Measurements from ENCODE around the gene PELI2.

Gene PELI2

GRCh38 chr14:56210571-56210970 is 92.4 kb downstream of the PELI2 start:
- no peak for DNase-seq

DNA sequence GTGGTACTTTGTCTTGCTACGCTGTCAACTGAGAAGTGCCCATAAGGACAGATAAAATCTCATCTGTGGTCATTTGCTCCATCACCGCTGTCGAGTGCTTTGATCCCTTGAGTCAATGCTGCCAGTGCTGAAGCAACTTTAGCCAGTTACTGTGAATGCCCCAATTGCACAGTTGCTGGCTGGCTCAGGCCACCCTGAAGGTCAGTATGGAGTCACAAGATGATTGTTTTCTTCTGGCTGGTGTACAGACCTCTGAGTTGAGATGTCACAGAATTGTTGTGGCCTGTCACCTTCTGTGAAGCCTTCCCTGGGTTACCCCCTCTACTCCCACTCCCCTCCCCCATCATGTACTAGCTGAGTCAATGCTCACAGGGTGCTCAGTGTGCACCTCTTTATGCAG is 92.9 kb downstream of the PELI2 start:
- no peak for DNase-seq

- no peak for DNase-seq
Measured at GRCh38 chr14:56211844-56212243, 93.6 kb downstream of the PELI2 start.

GRCh38 chr14:56212521-56212920 is 94.3 kb downstream of the PELI2 start:
- no peak for DNase-seq

DNA sequence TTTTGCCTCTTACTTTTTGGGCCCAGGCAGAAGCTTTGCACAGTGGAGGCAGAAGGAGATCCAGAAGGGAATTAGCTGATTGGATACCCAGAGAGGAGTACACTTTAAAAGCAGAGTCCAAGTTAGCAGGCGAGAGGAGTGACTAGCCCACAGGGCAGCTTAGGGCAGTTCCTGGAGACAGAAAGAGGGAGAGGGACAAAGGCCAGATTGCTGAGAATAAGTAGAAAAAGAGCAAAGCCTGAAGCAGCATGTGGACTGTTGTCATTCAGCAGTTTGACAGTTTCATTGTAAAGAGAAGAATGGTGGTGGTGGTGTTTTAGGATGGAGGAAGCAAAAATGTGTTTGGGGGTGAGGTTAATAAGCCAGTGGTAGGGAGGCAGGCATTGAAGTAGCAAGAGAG is 95.1 kb downstream of the PELI2 start:
- DNase-seq, result no peak

GRCh38 chr14:56215180-56215579 is 97.0 kb downstream of the PELI2 start:
- no peak for DNase-seq

DNA sequence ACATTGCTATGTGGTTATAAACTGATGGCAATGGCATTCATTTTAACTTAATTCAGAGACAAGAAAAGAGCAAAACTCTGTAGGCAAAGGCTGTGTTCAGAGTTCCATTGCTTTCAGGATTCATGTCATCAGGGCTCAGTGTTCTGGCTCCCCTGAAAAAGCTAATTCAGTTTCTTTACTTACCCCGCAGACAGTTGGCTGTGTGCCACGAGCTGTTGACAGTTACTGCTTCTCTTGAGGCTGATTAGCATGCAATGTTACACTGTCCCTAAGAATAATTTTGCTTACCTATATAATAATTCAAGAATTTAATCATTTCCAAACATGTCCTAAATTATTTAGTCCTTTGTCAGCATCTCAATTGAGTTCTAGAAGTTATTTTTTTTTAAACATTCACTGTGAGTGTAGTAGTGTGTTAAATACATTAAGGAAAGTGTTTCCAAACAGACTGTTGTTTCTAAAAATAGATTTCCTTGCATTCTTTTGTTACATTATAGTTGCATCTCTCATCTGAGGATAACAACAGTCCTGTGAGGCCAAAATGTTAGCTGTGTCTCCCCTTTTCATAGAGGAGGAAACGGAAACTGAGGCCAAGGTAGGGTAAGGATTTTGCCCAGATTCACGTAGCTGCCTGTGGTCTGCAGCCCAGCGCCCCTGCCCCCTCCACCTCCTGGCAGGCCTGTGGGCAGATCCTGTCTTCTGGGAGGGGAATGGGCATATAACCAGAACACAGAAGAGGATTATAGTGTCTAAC is 98.6 kb downstream of the PELI2 start:
- no peak for DNase-seq

- no peak for DNase-seq
Measured at GRCh38 chr14:56217380-56218045, 99.3 kb downstream of the PELI2 start.

- no peak for DNase-seq
Measured at GRCh38 chr14:56219666-56220413, 101.6 kb downstream of the PELI2 start.

- no peak for DNase-seq
Measured at GRCh38 chr14:56221382-56222128, 103.3 kb downstream of the PELI2 start.

DNA sequence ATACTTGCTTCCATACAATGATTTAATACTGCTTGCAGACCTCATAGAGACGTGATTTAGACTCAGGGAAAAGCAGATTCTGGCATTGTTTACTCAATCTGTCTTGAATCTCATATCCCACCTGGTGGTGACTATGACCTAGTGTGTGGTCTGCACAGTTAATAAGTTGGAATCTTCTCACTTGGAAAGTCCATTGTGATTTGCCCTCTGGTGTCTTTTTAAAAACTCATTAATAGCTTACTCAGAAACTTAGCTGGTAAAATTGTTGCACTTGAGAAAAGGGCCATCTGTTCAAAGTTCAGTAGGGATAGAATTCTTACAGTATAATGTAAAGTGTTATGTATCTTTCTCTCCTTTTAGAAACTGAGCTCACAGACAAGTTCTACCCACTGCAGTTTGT is 106.0 kb downstream of the PELI2 start:
- DNase-seq, result no peak

DNA sequence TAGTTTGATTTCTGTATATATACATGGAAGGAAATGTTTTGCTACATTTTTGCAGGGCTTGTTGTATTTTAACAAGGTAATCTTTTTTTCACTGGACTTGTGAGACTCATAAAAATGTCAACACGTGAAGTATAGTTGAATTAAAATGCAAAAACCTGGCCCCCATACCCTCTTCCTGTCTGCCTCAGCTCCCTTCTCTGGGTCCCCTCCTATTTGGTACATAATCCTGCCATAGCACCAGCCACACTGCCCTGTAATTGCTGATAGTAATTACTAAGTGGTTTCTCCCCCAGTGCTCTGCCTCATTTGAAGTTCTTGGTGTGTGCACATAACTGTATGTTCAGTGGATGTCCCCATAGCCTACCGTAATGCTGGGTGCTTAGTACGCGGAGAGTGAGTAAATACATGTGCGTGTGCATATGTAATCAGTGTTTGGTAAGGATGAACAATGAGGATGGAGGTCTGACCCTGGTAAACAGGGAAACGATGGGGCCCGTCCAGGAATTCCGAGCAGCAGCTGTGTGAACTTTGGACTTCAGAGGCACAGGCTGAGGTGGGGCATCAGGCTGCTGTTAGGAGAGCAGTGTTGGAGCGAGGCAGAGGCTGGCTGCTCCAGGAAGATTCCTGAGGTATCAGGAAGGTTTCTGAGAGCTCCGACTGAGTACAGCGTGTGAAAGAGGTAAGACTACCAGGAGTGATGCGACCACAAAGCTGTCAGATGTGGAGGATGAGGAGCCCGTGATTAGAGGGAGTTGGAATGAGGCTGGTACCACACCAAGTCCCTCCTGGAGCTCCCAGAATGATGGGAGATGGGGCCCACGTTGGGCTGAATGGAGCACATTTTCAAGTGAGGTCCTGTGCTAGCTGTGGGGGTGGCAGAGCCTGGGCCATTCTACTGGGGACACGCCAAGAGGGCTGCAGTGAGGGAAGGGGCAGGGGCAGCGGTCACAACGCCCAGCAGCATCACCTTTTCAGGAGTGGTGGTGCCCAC is 106.8 kb downstream of the PELI2 start:
- no peak for DNase-seq

DNA sequence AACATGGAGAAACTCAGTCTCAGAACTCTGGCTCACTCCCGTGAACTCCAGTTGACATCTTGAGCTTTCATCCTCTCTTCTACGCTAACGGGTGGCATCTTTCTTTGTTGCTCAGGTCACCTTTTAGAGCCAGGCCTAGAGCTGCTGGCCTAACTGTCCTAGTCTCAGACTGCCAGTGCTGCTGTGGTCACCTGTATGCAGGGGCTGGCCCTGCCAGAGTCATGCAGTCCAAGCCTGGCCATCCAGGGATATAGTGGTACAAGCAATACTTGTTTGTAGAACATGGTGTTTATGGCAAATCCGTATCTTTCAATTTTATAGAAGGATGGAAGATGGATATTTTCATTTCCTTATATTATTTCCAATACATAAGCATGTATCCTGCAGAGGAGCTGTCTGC is 117.2 kb downstream of the PELI2 start:
- no peak for DNase-seq

DNA sequence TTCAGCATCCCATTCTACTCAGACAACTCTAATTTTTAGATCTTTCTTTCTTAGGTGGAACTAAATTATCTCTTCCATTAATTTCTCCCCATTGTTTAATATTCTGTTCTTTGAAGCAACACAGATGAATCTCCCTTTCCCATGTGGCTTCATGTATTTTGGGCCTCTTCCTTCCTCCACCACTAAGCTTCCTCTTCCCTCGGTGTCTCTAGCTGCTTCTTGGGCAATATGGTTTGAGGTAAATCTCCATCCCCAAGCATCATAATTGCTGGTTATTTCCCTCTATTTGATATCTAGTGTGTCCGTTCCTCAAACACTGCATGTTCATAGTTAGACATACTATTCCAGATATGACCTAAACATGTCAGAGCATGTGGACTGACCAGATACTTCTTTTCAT is 119.2 kb downstream of the PELI2 start:
- no peak for DNase-seq

- no peak for DNase-seq
Measured at GRCh38 chr14:56241461-56241860, 123.2 kb downstream of the PELI2 start.

DNA sequence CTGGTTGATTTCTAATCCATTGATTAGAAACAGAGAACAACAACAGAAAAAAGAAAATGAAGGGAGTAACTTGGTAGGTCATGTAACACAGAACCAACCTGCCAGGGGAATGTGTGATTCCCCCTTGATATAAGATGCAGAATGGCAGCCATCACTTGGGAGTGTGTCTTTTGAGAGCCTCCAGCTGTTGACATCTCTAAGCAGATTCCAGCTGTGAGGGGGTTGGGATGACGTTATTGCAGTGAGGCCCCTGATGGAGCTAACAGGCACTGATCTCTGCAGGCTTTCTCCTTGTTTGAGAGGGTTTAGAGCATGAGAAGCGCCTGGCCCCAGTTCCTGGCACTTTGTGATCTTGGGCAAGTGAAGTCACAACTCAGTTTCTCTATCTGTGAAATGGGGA is 124.9 kb downstream of the PELI2 start:
- DNase-seq, result no peak

- DNase-seq, result no peak
Measured at GRCh38 chr14:56244138-56244789, 126.1 kb downstream of the PELI2 start.

- DNase-seq, result no peak
Measured at GRCh38 chr14:56247495-56248200, 129.4 kb downstream of the PELI2 start.

- no peak for DNase-seq
Measured at GRCh38 chr14:56248442-56248841, 130.2 kb downstream of the PELI2 start.

- DNase-seq, result no peak
Measured at GRCh38 chr14:56261046-56261445, 142.8 kb downstream of the PELI2 start.

- no peak for DNase-seq
Measured at GRCh38 chr14:56262530-56262929, 144.3 kb downstream of the PELI2 start.
